Activated naive CD4-positive, alpha-beta T cell treated with anti-CD3 and anti-CD28 coated beads, Interleukin-2, amount 10 ng/mL, durations not matched to agents 7 days and 5 days (primary cell): ENCODE data around the gene JARID2.

Source experiments
- CTCF ChIA-PET: fragments of 350-600 bp; sonication (Branson Sonifier 250); formaldehyde crosslinking; loops from one replicate; lab custom pipeline; 2021; ENCODE audit warnings: antibody characterized with exemption; lab: Charles Lee
- DNase-seq: peaks from one replicate; pipeline ENCODE4 v3.0.0-alpha.2; 2020
- H3K27ac Mint-ChIP-seq: one replicate; pipeline ENCODE4 v1.8.0; 2021; ENCODE audit warnings: mild to moderate bottlenecking, moderate library complexity, mixed read lengths
- H3K27me3 Mint-ChIP-seq: one replicate; pipeline ENCODE4 v1.8.0; 2021; ENCODE audit warnings: mild to moderate bottlenecking, mixed read lengths
- H3K36me3 Mint-ChIP-seq: one replicate; pipeline ENCODE4 v1.8.0; 2021; ENCODE audit warnings: mixed read lengths
- H3K4me1 Mint-ChIP-seq: one replicate; pipeline ENCODE4 v1.8.0; 2021; ENCODE audit warnings: mixed read lengths
- H3K4me3 Mint-ChIP-seq: one replicate; pipeline ENCODE4 v1.8.0; 2021; ENCODE audit warnings: mild to moderate bottlenecking, moderate library complexity, mixed read lengths
- H3K9me3 Mint-ChIP-seq: one replicate; pipeline ENCODE4 v1.8.0; 2021; ENCODE audit warnings: mixed read lengths

JARID2 gene

GRCh38 chr6:15470746-15471145, 224.9 kb downstream of the JARID2 start:
- Mint-ChIP-seq H3K4me3 (no peak overlapping the region), H3K4me1 (no peaks in the 10 kb centered on the region), H3K27me3 (no peaks in the 10 kb centered on the region), H3K9me3 (no peaks in the 10 kb centered on the region), H3K27ac (no peak overlapping the region), H3K36me3 (peaks cover 43% of the 10 kb centered on the region)
- CTCF ChIA-PET: interaction anchor here (0.9 kb wide), 1 partner anchor 30 kb away, joined by 3 read pairs; no protein-coding TSS in a partner anchor
- DNase-seq: no peak

DNA sequence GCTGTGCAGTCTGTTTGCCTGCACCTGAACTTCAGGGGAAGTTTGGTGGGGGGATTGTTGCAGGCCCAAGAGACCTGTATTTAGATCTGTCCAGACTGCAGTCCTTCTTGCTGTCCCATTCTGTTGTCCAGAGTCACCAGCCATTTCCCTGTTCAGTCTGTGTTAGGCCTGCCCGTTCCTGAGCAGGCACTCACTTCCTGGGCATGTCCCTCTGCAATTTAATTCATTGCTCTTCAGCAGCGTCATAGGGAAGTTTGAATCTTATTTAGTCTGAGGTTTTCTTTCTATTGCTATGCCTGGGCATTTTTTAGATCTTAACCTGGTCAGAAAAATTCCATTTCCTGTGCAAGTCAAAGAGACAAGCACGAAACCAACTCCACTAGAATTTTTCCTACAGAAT, 226.8 kb downstream of the JARID2 start:
- DNase-seq: no peak
- CTCF ChIA-PET: no interaction called here

GRCh38 chr6:15473174-15473573, 227.3 kb downstream of the JARID2 start:
- CTCF ChIA-PET: interaction anchor here (0.8 to 4.3 kb wide), 2 partner anchors 9 to 314 kb away, joined by 3 to 13 read pairs; no protein-coding TSS in a partner anchor
- no peak for DNase-seq
- Mint-ChIP-seq H3K9me3 (no peaks in the 10 kb centered on the region), H3K4me3 (no peak overlapping the region), H3K27me3 (no peaks in the 10 kb centered on the region), H3K27ac (no peak overlapping the region), H3K4me1 (peaks cover 11% of the 10 kb centered on the region), H3K36me3 (peaks cover 52% of the 10 kb centered on the region)

More for the DNA sequence above, 226.8 kb downstream of the JARID2 start:
- Mint-ChIP-seq H3K9me3 (no peaks in the 10 kb centered on the region), H3K4me1 (peaks cover 6% of the 10 kb centered on the region), H3K27ac (peak overlapping the region; percentile 33), H3K27me3 (no peaks in the 10 kb centered on the region), H3K36me3 (peaks cover 50% of the 10 kb centered on the region), H3K4me3 (no peak overlapping the region)

GRCh38 chr6:15473741-15474161, 227.9 kb downstream of the JARID2 start:
- Mint-ChIP-seq H3K4me1 (peaks cover 11% of the 10 kb centered on the region), H3K27ac (no peak overlapping the region), H3K27me3 (no peaks in the 10 kb centered on the region), H3K36me3 (peaks cover 46% of the 10 kb centered on the region), H3K4me3 (no peak overlapping the region), H3K9me3 (no peaks in the 10 kb centered on the region)
- DNase-seq: no peak
- CTCF ChIA-PET: interaction anchor here (0.8 to 4.3 kb wide), 2 partner anchors 10 to 313 kb away, joined by 3 to 13 read pairs; no protein-coding TSS in a partner anchor

DNA sequence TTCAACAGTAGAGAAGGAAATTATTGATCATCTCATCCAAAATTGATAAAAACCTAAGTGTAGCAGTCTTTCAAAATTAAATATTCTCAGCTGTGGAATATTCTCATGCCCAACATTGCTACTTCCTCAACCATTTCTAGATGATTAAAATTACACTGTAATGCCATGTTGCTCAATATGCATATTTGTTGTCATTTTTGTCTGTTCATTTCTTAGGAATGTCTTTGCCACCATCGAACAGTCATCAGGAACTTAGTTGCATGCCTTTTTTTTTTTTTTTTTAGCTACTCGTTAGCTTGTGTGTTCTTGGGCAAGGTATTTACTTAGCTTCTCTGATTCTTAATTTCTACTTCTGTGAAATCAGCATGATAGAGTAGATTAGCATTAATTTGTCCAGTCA, 228.3 kb downstream of the JARID2 start:
- Mint-ChIP-seq H3K27ac (no peak overlapping the region), H3K36me3 (peaks cover 47% of the 10 kb centered on the region), H3K27me3 (no peaks in the 10 kb centered on the region), H3K9me3 (no peaks in the 10 kb centered on the region), H3K4me3 (no peak overlapping the region), H3K4me1 (peaks cover 11% of the 10 kb centered on the region)
- DNase-seq: no peak
- CTCF ChIA-PET: interaction anchor here (0.8 to 4.3 kb wide), 2 partner anchors 10 to 313 kb away, joined by 3 to 13 read pairs; no protein-coding TSS in a partner anchor

DNA sequence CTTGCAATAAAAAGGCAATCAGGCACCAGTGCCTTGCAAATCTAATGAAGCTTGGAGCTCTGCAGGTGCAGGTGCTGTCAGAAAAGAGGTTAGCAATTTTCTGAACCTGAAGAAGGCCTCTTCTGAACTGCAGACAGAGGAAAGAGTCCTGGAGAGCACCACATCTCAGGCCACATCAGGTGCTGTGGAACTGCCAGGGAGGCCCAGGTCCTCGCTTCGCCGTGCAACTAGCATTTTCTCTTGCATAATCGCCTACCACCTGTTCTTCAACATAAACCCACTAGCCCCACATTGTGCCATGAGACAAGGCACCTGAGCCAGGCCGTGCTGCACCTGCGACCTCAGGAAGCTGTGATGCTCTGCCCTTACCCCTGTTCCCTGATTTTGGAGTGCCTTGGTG, 229.4 kb downstream of the JARID2 start:
- H3K36me3 Mint-ChIP-seq: peaks cover 47% of the 10 kb centered on the region
- H3K27me3 Mint-ChIP-seq: no peaks in the 10 kb centered on the region

DNA sequence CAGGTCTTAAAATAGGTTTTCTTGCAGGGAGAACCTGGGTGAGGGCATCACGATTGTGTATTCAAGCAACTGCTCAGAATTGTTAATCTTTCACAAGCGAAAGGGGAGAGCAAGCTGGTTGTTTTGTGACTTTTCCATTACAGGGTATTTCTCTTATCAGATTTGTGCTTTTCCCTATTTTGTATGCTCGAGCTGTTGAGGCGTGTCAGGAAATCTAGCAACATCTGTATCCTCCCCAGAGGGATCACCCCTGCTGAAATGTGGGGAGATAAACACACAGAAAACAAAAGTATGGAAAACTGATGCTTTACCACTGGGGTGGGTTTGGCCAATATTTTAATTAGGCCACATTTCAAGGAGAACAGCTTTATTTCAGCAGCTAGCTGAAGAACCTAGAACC, 230.0 kb downstream of the JARID2 start:
- no peak for DNase-seq
- peaks cover 18% of the 10 kb centered on the region for H3K4me1 Mint-ChIP-seq
- H3K9me3 Mint-ChIP-seq: no peaks in the 10 kb centered on the region
- peaks cover 47% of the 10 kb centered on the region for H3K36me3 Mint-ChIP-seq
- H3K4me3 Mint-ChIP-seq: no peak overlapping the region
- CTCF ChIA-PET: interaction anchor here (1.1 to 4.3 kb wide), 2 partner anchors 12 kb away, joined by 3 to 13 read pairs; no protein-coding TSS in a partner anchor
- H3K27ac Mint-ChIP-seq: no peak overlapping the region
- no peaks in the 10 kb centered on the region for H3K27me3 Mint-ChIP-seq

More for the DNA sequence above, 229.4 kb downstream of the JARID2 start:
- H3K9me3 Mint-ChIP-seq: no peaks in the 10 kb centered on the region
- peak overlapping the region; percentile 13 for H3K27ac Mint-ChIP-seq
- CTCF ChIA-PET: interaction anchor here (1.1 to 4.3 kb wide), 2 partner anchors 12 to 13 kb away, joined by 3 to 13 read pairs; no protein-coding TSS in a partner anchor
- peaks cover 15% of the 10 kb centered on the region for H3K4me1 Mint-ChIP-seq
- H3K4me3 Mint-ChIP-seq: no peak overlapping the region
- no peak for DNase-seq

GRCh38 chr6:15476631-15477380, 230.9 kb downstream of the JARID2 start:
- H3K4me1 Mint-ChIP-seq: peaks cover 27% of the 10 kb centered on the region

GRCh38 chr6:15477746-15478145, 231.9 kb downstream of the JARID2 start:
- Mint-ChIP-seq H3K27me3 (no peaks in the 10 kb centered on the region), H3K4me3 (no peak overlapping the region), H3K9me3 (no peaks in the 10 kb centered on the region), H3K36me3 (peaks cover 41% of the 10 kb centered on the region), H3K27ac (no peak overlapping the region), H3K4me1 (peaks cover 33% of the 10 kb centered on the region)
- DNase-seq: no peak
- CTCF ChIA-PET: interaction anchor here (4.3 kb wide), 1 partner anchor 14 kb away, joined by 13 read pairs; no protein-coding TSS in a partner anchor

More at GRCh38 chr6:15476631-15477380, 230.9 kb downstream of the JARID2 start:
- Mint-ChIP-seq H3K9me3 (no peaks in the 10 kb centered on the region), H3K4me3 (no peak overlapping the region), H3K27ac (no peak overlapping the region), H3K36me3 (peaks cover 47% of the 10 kb centered on the region), H3K27me3 (no peaks in the 10 kb centered on the region)
- CTCF ChIA-PET: interaction anchor here (1.1 to 4.3 kb wide), 3 partner anchors 11 to 16 kb away, joined by 3 to 13 read pairs (median 3); no protein-coding TSS in a partner anchor
- no peak for DNase-seq

GRCh38 chr6:15479761-15480160, 233.9 kb downstream of the JARID2 start:
- CTCF ChIA-PET: no interaction called here
- DNase-seq: no peak
- Mint-ChIP-seq H3K4me1 (peaks cover 33% of the 10 kb centered on the region), H3K27me3 (no peaks in the 10 kb centered on the region), H3K27ac (no peak overlapping the region), H3K36me3 (peaks cover 26% of the 10 kb centered on the region), H3K4me3 (no peak overlapping the region), H3K9me3 (no peaks in the 10 kb centered on the region)

DNA sequence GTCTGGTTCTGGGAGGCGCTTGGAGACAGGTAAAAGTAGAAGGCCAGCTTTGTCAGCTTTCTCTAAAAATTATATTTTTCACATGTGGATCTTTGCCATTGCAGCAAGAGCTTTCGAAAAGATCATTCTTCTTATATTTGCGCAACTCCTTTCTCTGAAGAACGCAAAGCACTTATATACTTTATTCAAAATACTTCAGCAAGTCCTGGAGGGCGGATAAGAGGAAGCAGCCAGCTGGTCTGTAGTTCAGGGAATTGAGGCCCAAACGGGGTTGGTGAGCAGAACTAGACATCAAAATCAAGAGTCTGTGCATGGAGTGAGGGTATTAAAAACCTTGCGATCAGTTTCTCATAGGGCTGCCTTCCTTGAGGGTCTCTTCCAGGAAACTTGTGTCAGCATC, 234.7 kb downstream of the JARID2 start:
- Mint-ChIP-seq H3K27me3 (no peaks in the 10 kb centered on the region), H3K36me3 (peaks cover 18% of the 10 kb centered on the region), H3K27ac (no peak overlapping the region), H3K4me3 (no peak overlapping the region), H3K9me3 (no peaks in the 10 kb centered on the region), H3K4me1 (peaks cover 36% of the 10 kb centered on the region)
- CTCF ChIA-PET: no interaction called here
- DNase-seq: no peak

- no peak overlapping the region for H3K27ac Mint-ChIP-seq
- peaks cover 14% of the 10 kb centered on the region for H3K36me3 Mint-ChIP-seq
- peaks cover 35% of the 10 kb centered on the region for H3K4me1 Mint-ChIP-seq
- H3K27me3 Mint-ChIP-seq: no peaks in the 10 kb centered on the region
- no peak for DNase-seq
- no peaks in the 10 kb centered on the region for H3K9me3 Mint-ChIP-seq
- H3K4me3 Mint-ChIP-seq: no peak overlapping the region
- CTCF ChIA-PET: interaction anchor here (1.1 kb wide), 1 partner anchor 11 kb away, joined by 4 read pairs; no protein-coding TSS in a partner anchor
Measured at GRCh38 chr6:15481390-15482291, 235.8 kb downstream of the JARID2 start.

DNA sequence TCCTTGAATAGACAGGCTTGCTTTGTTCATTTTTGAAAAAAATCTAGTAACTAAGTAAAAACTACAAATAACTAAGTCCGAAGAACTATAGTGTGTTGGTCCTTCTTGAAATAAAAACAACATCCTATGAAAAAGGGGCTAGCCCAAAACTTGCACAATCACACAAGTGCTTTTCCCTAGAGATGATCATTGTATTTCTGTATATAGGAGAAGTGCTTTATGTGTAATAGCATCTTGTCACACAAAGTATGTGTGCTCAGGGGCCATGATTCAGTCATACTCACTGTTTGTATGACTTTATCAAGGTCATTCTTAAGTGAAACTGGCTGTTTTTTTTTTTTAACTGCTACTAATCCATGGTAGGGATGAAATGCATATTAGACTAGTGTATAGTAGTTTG, 237.2 kb downstream of the JARID2 start:
- Mint-ChIP-seq H3K27ac (no peak overlapping the region), H3K4me3 (no peak overlapping the region), H3K9me3 (no peaks in the 10 kb centered on the region), H3K27me3 (no peaks in the 10 kb centered on the region), H3K36me3 (peaks cover 13% of the 10 kb centered on the region), H3K4me1 (peaks cover 28% of the 10 kb centered on the region)
- no peak for DNase-seq
- CTCF ChIA-PET: no interaction called here

GRCh38 chr6:15484140-15484539, 238.3 kb downstream of the JARID2 start:
- Mint-ChIP-seq H3K27me3 (no peaks in the 10 kb centered on the region), H3K4me3 (no peak overlapping the region), H3K9me3 (no peaks in the 10 kb centered on the region), H3K27ac (no peak overlapping the region), H3K4me1 (peaks cover 29% of the 10 kb centered on the region), H3K36me3 (peaks cover 20% of the 10 kb centered on the region)
- CTCF ChIA-PET: no interaction called here
- DNase-seq: no peak
